Measurements from ENCODE around the gene LRFN3.
"Not testable (repeated sequence)": the region's sequence is repeated elsewhere in the genome, so short reads cannot be mapped to it uniquely, and the experiment has no call there.

The LRFN3 gene

DNA sequence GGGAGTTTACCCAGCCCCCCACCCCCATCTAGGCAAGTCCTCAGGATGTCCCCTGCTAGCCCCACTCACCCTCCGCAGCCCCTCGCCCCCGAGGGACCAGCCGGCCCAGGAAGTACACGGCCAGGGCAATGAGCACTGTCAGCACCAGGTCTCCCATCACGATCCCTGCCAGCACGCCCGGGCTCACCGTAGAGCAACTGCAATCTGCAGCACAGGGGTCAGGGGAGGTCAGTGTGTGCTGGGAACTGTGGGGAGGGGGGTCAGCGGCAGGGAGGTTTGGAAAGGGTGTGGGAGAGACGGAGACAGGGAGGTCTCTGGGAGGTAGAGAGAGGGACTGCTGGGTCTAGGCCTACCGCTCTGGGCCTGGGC, 28.8 kb upstream of the LRFN3 start:
- DNase-seq (ENCODE audit: low spot score): no peak

- DNase-seq (ENCODE audit: low spot score): no peak
Observed at GRCh38 chr19:35908010-35908441, 28.1 kb upstream of the LRFN3 start, which contains the start of gene TYROBP. Gene TYROBP, minus strand, starts transcription at chr19:35908295. Its CDS starts 67 bp downstream, at chr19:35908228.

- peak; percentile 27 for DNase-seq (ENCODE audit: low spot score)
Observed at GRCh38 chr19:35908973-35909683, 27.0 kb upstream of the LRFN3 start.

GRCh38 chr19:35909684-35910035, 26.5 kb upstream of the LRFN3 start:
- no peak for DNase-seq (ENCODE audit: low spot score)

DNA sequence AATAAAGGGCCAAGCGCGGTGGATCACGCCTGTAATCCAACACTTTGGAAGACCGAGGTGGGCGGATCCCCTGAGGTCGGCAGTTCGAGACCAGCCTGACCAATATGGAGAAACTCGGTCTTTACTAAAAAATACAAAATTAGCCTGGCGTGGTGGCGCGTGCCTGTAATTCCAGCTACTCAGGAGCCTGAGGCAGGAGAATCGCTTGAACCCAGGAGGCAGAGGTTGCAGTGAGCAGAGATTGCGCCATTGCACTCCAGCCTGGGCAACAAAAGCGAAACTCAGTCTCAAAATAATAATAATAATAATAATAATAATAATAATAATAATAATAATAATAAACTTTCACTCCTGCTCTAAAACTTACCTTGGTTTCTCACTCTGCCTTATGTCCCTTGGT, 25.8 kb upstream of the LRFN3 start:
- not testable (repeated sequence) for DNase-seq (ENCODE audit: low spot score)

GRCh38 chr19:35911173-35911572, 25.0 kb upstream of the LRFN3 start:
- DNase-seq (ENCODE audit: low spot score): no peak

DNA sequence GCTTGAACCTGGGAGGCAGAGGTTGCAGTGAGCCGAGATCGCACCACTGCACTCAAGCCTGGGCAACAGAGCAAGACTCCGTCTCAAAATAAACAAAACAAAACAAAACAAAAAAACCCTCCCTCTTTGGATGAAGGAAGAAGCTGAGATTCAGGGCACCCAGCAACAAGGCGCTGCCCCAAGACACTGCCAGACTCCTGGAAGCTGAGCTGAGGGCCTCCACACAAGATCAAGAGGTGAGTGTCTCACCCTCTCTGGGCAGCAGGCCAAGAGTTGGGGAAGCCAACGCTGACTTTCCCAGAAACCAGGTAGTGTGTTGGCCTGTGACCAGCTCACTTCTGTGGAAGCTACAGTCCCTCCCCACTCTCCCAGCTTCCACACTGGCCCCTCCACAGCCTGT, 24.4 kb upstream of the LRFN3 start:
- peak; percentile 41 for DNase-seq (ENCODE audit: low spot score)

DNA sequence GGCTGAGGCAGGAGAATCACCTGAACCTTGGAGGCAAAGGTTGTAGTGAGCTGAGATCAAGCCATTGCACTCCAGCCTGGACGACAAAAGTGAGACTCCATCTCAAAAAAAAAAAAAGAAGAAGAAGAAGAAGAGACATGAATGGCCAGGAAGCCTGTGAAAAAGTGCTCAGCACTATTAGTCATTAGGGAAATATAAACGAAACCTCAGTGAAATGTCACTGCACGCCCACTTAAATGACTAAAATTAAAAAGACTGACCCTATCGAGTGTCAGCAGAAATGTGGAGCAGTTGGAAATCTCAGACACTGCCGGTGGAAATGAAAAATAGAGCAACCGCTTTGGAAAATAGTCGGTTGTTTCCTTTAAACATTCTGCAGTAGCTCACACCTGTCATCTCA, 22.6 kb upstream of the LRFN3 start:
- no peak for DNase-seq (ENCODE audit: low spot score)

DNA sequence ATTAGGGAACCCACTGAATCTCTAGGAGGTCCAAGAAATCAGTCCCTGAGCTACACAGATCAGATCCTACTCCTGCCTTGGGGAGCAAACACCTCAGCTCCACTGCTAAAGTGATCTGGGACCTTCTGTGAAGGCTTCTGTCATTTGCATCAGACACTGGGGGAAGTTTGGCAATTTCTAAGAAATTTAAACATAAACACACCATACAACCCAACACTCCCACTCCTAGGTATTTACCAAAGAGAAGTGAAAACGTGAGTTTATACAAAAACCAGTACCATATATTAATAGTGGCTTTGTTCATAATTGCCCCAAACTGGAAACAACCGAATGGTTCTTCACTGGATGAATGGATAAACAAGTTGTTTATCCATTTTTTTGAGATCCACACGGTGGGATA, 20.7 kb upstream of the LRFN3 start:
- no peak for DNase-seq (ENCODE audit: low spot score)

- DNase-seq (ENCODE audit: low spot score): no peak
Observed at GRCh38 chr19:35919306-35919705, 16.9 kb upstream of the LRFN3 start.

GRCh38 chr19:35921012-35921411, 15.2 kb upstream of the LRFN3 start:
- DNase-seq (ENCODE audit: low spot score): no peak

DNA sequence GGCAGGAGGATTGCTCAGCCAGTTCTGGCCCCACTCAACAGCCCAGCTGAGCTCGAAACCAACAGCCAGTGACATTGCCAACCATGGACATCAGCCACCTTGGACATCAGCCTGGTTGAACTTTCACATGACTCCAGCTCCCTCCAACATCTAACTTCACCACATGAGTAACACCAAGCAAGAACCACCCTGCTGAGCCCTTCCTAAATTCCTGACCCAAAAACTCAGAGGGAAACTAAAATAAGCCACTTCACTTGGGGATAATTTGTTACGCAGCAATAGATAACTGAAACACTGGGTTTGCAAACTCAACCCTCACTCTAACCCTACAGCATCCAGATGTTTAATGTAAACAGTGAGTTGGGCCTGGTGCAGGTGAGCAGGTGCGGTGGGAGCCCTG, 10.7 kb upstream of the LRFN3 start:
- no peak for DNase-seq (ENCODE audit: low spot score)

- DNase-seq (ENCODE audit: low spot score): no peak
Observed at GRCh38 chr19:35928507-35928906, 7.7 kb upstream of the LRFN3 start.

DNA sequence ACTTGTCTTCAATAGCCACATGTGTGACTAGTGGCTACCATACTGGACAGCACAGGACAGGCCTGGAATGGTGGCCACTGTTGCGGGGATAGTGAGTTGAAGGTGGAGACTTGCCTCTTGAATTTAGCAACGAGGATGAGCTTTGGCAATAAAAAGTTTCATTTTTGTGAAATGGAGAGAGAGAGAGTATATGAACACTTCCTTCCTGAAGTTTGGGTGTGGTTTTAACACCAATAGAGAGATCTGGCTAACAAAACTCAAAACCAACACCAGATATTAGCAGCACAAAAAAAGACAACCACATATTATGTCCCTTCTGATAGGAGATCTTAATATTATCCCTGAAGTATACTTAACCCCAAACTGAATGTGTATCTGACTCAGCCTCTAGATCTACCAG, 6.3 kb upstream of the LRFN3 start:
- peak; percentile 58 for DNase-seq (ENCODE audit: low spot score)

- peak; percentile 100 for DNase-seq (ENCODE audit: low spot score)
Observed at GRCh38 chr19:35931161-35931873, 4.9 kb upstream of the LRFN3 start.

GRCh38 chr19:35931874-35932202, 4.3 kb upstream of the LRFN3 start:
- DNase-seq (ENCODE audit: low spot score): no peak

GRCh38 chr19:35932291-35932936, 3.8 kb upstream of the LRFN3 start:
- DNase-seq (ENCODE audit: low spot score): no peak

DNA sequence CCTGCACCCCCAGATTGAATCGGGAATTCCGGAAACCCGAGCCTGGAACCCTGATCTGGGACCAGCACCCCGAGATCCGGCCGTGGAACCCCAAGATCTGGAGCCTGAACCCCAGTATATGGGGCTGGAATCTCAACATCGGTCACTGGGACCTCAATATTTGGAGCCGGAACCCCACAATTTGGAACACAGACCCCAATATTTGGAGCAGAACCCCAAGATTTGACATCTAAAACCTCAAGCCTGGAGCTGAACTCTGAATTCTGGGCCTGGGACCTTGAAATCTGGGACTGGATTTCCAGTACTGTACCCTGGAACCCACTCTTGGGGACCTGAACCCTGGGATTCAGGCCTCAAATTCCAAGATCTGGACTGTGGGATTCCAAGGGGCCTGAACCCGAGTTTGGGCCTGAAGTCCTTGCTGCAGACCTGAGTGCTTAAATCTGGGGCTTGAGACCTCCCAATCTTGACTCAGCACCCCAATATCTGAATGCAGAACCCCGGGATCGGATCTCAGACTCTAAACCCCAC, 629 bp downstream of the LRFN3 start:
- no peak for DNase-seq (ENCODE audit: low spot score)

DNA sequence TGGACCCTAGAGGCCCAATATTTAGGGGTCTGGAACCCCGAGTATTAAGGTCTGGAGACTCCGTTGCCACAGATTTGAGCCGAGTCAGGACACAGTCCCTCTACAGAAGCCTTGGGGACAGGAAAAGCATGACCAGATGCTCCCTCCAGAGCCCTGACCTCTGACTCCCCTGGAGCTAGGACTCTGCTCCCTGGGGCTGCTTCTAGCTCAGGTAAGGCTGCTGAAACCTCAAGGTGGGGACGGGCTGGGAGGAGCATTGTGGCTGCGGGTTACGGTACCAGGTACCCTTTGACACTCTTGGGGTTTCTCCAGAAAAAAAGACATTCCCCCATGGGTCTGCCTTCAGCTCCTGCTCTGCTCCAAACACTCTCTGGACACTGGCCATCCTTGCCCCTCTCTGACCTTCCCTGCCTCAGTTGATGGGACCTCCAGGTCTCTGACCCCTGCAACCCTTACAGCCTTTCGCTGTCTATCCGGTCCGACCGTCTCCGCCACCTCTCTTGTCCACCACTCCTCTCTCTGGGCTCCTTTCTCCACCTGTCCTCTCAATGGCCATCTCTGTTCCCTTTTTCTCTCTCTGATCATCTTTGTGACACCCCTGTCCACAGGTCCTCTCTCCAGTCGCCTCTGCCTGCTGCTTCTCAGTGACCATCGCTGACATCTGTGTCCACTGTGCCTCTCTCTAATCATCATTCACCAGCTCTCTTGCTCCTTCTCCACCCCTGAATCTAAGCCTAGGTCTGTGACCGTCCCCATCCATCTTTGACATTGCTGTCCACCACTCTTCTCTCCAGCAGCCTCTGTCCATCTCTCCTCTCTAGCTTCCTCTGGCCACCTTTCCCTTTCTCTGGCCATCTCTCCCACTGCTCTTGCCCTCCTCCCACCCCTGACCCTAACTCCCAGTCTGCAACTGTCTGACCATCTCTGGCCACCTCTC, 1.4 kb downstream of the LRFN3 start:
- no peak for DNase-seq (ENCODE audit: low spot score)

DNA sequence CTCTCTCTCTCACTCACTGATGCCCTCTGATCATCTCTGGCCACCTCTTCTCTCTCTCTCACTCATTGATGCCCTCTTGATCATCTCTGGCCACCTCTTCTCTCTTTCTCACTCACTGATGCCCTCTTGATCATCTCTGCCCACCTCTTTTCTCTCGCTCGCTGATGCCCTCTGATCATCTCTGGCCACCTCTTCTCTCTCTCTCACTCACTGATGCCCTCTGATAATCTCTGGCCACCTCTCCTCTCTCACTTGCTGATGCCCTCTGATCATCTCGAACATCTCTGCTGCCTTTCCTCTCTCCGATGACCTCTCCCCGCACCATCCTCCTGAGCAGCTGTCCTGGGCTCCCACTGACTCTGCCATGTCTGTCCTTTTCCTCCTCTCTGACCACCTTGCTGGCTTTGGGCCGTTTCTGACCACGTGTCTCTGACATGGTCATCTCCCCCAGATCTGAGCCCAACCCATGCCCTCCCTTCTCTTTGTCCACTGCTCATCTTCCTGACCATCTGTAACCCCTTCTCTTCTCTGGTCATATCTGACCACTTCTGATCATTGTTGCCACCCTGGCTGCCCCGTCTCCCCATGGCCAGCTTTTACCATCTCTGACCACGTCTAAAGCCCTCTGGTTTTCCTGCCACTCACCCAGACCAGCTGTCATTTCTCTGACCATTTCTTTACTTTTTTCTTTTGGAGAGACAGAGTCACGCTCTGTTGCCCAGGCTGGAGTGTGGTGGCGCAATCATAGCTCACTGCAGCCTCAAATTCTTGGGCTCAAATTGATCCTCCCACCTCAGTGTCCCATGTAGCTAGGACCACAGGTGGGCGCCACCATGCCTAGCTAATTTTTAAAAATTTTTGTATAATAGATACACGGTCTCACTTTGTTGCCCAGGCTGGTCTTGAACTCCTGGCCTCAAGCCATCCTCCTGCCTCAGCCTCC, 2.4 kb downstream of the LRFN3 start:
- DNase-seq (ENCODE audit: low spot score): no peak

All from CD4-positive, alpha-beta T cell treated with Interleukin-15 for 4 hours (primary cell).